KMS-11 (cell line): ENCODE results near the gene PPP1CB.

ENCODE experiments used
- H2AFZ ChIP-seq: fragments of 200-600 bp; sonication (generic); 2 replicates; pipeline ENCODE4 v1.6.1; 2016; ENCODE audit warnings: antibody characterized with exemption, mixed run types, low read depth
- H3K27ac ChIP-seq: fragments of 200-600 bp; sonication (generic); 2 replicates; pipeline ENCODE4 v1.6.1; 2016; ENCODE audit warnings: mild to moderate bottlenecking, mixed run types
- H3K27me3 ChIP-seq: fragments of 200-600 bp; sonication (generic); 2 replicates; pipeline ENCODE4 v1.6.1; 2017; ENCODE audit warnings: mild to moderate bottlenecking, low read depth, mixed run types, moderate library complexity; ENCODE audit not compliant: insufficient read depth
- H3K36me3 ChIP-seq: fragments of 200-600 bp; sonication (generic); 2 replicates; pipeline ENCODE4 v1.6.1; 2017; ENCODE audit warnings: mild to moderate bottlenecking, mixed run types; ENCODE audit not compliant: insufficient read depth
- H3K4me1 ChIP-seq: fragments of 200-600 bp; sonication (generic); 2 replicates; pipeline ENCODE4 v1.6.1; 2016; ENCODE audit warnings: mild to moderate bottlenecking, low read depth, mixed run types; ENCODE audit not compliant: poor library complexity, severe bottlenecking
- H3K4me2 ChIP-seq: fragments of 200-600 bp; sonication (generic); 2 replicates; pipeline ENCODE4 v1.7.0; 2016; ENCODE audit warnings: mild to moderate bottlenecking, mixed run types
- H3K4me3 ChIP-seq: fragments of 200-600 bp; sonication (generic); IDR thresholded peaks from 2 replicates; pipeline ENCODE4 v1.6.1; 2017; ENCODE audit warnings: low read depth, low read length, mixed read lengths; ENCODE audit not compliant: insufficient read depth
- H3K79me2 ChIP-seq: fragments of 200-600 bp; sonication (generic); 2 replicates; pipeline ENCODE4 v1.6.1; 2016; ENCODE audit warnings: low read depth, mixed run types; ENCODE audit not compliant: insufficient read depth
- H3K9ac ChIP-seq: fragments of 200-600 bp; sonication (generic); 2 replicates; pipeline ENCODE4 v1.6.1; 2016; ENCODE audit warnings: mild to moderate bottlenecking, mixed run types
- H4K20me1 ChIP-seq: fragments of 200-600 bp; sonication (generic); 2 replicates; pipeline ENCODE4 v1.6.1; 2016; ENCODE audit warnings: mild to moderate bottlenecking, mixed run types; ENCODE audit not compliant: insufficient read depth
- CTCF ChIP-seq: fragments of 200-600 bp; sonication (generic); conservative IDR thresholded peaks from 2 replicates; pipeline ENCODE4 v1.6.1; 2017; ENCODE audit warnings: low read depth, mild to moderate bottlenecking, antibody characterized with exemption, low read length, moderate library complexity, mixed read lengths

PPP1CB gene

DNA sequence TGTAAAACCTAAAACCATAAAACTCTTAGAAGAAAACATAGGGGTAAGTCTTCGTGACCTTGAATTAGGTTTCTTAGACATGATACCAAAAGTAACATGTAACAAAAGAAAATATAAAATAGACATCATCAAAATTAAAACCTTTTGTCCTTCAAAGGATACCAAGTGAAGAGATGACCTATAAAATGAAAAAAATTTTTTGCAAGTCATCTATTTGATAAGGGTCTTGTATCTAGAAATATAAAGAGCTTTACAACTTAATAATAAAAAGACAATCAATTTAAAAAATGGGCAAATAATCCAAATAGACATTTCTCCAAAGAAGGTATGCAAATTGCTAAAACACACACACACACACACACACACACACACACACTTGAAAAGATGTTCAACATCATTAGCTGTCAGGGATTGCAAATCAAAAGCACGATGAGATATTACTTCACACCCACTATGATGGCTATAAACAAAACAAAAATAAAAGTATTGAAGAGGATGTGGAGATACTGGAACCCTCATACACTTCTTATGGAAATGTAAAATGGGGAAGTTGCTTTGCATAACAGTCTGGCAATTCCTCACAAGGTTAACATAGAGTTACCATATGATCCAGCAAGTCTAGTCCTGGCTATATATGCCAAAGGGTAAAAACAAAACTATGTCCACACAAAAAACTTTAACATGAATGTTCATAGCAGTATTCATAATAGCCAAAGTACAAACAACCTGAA, 82.3 kb downstream of the PPP1CB start:
- no peak overlapping the region for H3K4me3 ChIP-seq
- TF ChIP-seq CTCF: no peak
- H3K27me3 ChIP-seq: no peaks in the 10 kb centered on the region
- H3K36me3 ChIP-seq: no peaks in the 10 kb centered on the region
- H3K27ac ChIP-seq: no peak overlapping the region
- no peaks in the 10 kb centered on the region for H3K79me2 ChIP-seq
- no peaks in the 10 kb centered on the region for H3K4me1 ChIP-seq
- H2AFZ ChIP-seq: no peak overlapping the region
- H3K4me2 ChIP-seq: no peak overlapping the region
- no peaks in the 10 kb centered on the region for H4K20me1 ChIP-seq
- H3K9ac ChIP-seq: no peak overlapping the region

DNA sequence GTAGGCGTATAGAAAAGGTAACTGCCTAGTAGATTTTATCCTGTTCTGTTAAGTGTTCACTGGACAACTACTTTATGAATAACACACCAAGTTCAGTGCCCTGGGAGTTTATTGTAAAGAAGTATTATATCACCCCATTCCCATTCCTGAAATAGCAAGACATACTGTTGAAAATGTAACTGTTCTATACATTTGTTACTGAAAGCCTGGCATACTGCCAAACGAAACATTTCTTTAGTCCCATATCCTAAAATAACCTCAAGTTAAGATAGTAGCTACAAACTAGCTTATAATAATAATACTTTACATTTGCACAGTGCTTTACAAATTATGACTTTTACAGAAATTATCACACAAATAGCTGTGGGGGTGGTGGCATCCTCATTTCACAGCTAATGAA, 84.2 kb downstream of the PPP1CB start:
- no peak overlapping the region for H2AFZ ChIP-seq
- no peaks in the 10 kb centered on the region for H3K36me3 ChIP-seq
- no peaks in the 10 kb centered on the region for H4K20me1 ChIP-seq

DNA sequence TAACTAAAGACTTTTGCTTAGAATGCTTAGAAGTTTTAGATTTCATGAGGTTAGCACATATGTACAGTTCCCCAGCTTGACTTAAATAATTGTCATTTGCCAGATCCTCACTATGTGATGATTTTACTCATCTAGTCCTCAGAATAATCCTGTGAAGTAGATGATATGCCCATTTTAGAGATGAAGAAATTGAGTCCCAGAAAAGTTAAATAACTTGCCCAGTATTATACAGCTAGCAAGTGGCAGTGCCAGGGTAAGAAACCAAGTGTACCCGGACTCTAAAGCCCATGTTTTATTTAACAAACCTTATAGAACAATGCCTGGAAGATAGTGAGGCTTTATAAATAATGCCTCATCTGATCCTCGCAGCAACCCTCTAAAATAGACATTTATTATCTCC, 87.3 kb downstream of the PPP1CB start:
- no peaks in the 10 kb centered on the region for H3K79me2 ChIP-seq

More for the DNA sequence above, 84.2 kb downstream of the PPP1CB start:
- H3K27me3 ChIP-seq: no peaks in the 10 kb centered on the region
- H3K79me2 ChIP-seq: no peaks in the 10 kb centered on the region
- no peak overlapping the region for H3K4me3 ChIP-seq
- H3K4me1 ChIP-seq: no peaks in the 10 kb centered on the region
- TF ChIP-seq CTCF: no peak
- no peak overlapping the region for H3K4me2 ChIP-seq
- H3K27ac ChIP-seq: no peak overlapping the region
- H3K9ac ChIP-seq: no peak overlapping the region

GRCh38 chr2:28842042-28842441, 90.4 kb downstream of the PPP1CB start:
- Histone ChIP-seq H3K27ac (no peak overlapping the region), H2AFZ (no peak overlapping the region), H3K79me2 (no peaks in the 10 kb centered on the region), H3K9ac (no peak overlapping the region), H3K36me3 (no peaks in the 10 kb centered on the region), H3K4me2 (no peak overlapping the region), H4K20me1 (no peaks in the 10 kb centered on the region), H3K4me1 (no peaks in the 10 kb centered on the region), H3K27me3 (no peaks in the 10 kb centered on the region), H3K4me3 (no peak overlapping the region)
- no peak for TF ChIP-seq CTCF

More for the DNA sequence above, 87.3 kb downstream of the PPP1CB start:
- Histone ChIP-seq H3K4me2 (no peak overlapping the region), H3K9ac (no peak overlapping the region), H2AFZ (no peak overlapping the region), H3K4me1 (no peaks in the 10 kb centered on the region), H3K36me3 (no peaks in the 10 kb centered on the region), H4K20me1 (no peaks in the 10 kb centered on the region), H3K4me3 (no peak overlapping the region), H3K27ac (no peak overlapping the region), H3K27me3 (no peaks in the 10 kb centered on the region)
- TF ChIP-seq CTCF: no peak
